AG04449 (cell line): ENCODE measurements around the gene SHB.
A peak's percentile ranks its signal among the peaks of the same experiment; 100 is the strongest.
"Not testable (repeated sequence)": the region's sequence is repeated elsewhere in the genome, so short reads cannot be mapped to it uniquely, and the experiment has no call there.

Experiments
- CTCF ChIA-PET: fragments of 350-600 bp; formaldehyde crosslinking; extraction: SDS; loops from one replicate; lab custom pipeline; 2021; ENCODE audit warnings: antibody characterized with exemption; lab: Yijun Ruan, JAX
- POLR2A ChIA-PET: fragments of 400-600, 350-600 bp; formaldehyde crosslinking; extraction: SDS; loops from one replicate; lab custom pipeline; 2020; ENCODE audit warnings: antibody characterized with exemption, inconsistent platforms; lab: Yijun Ruan, JAX
- DNase-seq: peaks from one replicate; pipeline ENCODE4 v3.0.0-alpha.2; 2010; ENCODE audit warnings: low read depth, low spot score
- H3K4me3 ChIP-seq: 2 replicates; pipeline ENCODE4 v1.5.1; 2011; ENCODE audit warnings: low read depth, mild to moderate bottlenecking, control low read depth, low read length
- CTCF ChIP-seq: IDR thresholded peaks from one replicate; pipeline ENCODE4 v1.5.1; 2011; ENCODE audit warnings: mild to moderate bottlenecking, moderate library complexity, low read length, control low read depth, inconsistent platforms; ENCODE audit not compliant: insufficient read depth; ENCODE audit errors: missing control alignments

The SHB gene

DNA sequence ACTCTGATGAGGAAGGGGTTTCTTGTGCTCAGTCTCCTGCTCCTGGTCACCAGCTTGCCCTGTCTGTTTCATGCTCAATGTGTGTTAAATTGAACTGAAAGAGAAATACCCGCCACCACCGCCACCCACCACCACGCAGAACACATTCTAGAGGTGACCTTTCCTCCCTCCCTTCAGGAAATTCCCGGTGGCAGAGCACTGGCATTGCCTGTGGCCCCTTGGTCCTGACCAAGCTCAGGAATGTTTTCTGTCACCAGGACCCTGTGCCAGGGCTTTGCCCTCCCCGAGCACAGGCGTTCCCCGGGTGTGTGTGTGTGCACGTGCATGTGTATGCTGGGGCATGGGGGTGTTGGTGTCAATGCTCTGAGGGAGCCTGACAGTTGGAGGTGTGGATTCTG lies 154.9 kb downstream of the SHB start:
- DNase-seq = no peak
- H3K4me3 ChIP-seq = no peak overlapping the region
- POLR2A ChIA-PET = interaction anchor here (1.0 to 1.6 kb wide), 3 partner anchors 103 to 155 kb away, joined by 3 to 6 read pairs (median 4); partner anchors contain the start of gene SHB
- TF ChIP-seq CTCF = no peak
- CTCF ChIA-PET = interaction anchor here (0.6 to 18.1 kb wide), 64 partner anchors 9 to 519 kb away, joined by 3 to 214 read pairs (median 5); partner anchors contain the start of genes ALDH1B1 and SHB

DNA sequence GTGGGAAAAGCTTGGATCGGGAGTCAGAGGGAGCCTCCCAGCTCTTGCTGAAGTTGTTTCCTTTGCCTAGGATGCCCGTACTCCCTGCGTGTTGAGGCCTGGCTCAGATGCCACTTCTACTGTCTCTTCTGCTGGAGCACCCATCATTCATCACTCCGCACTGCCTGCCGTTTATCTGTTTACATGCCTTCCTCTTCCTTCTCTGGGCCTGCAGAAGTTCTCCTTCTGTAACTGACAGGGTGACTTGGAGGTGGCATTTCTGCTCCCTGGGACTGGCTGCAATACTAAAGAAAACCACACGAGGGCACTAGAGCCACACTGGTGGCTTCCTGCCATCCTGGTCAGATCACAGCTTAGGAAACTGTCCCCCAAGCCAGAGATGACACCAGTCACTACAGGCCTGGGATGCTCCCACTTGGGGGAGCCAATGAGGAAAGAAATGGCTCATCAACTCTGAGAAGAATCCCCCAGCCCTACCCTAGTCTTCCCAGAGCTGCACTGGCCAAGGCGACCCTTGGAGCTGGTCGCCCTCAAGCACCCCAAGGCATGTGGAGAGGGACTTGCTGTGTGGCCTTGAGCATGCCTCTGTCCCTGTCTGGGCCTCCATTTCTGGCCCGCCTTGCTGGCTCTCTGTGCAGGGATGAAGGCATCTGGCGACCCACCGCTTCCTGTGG lies 155.4 kb downstream of the SHB start:
- POLR2A ChIA-PET = interaction anchor here (0.7 to 1.6 kb wide), 4 partner anchors 104 to 350 kb away, joined by 3 to 6 read pairs (median 4); partner anchors contain the start of gene SHB
- no peak overlapping the region for H3K4me3 ChIP-seq
- DNase-seq = no peak
- peak; percentile 85 for TF ChIP-seq CTCF
- CTCF ChIA-PET = interaction anchor here (0.6 to 18.1 kb wide), 71 partner anchors 9 to 519 kb away, joined by 3 to 214 read pairs (median 5); partner anchors contain the start of genes ALDH1B1 and SHB

- ChIA-PET POLR2A (no interaction called here), CTCF (interaction anchor here (0.9 to 18.1 kb wide), 16 partner anchors 9 to 490 kb away, joined by 3 to 214 read pairs (median 5); no protein-coding TSS in a partner anchor)
- H3K4me3 ChIP-seq = no peak overlapping the region
- no peak for TF ChIP-seq CTCF
- DNase-seq = no peak
Measured at GRCh38 chr9:37911271-37911681, 157.8 kb downstream of the SHB start.

- no peak for TF ChIP-seq CTCF
- DNase-seq = no peak
- no peak overlapping the region for H3K4me3 ChIP-seq
- CTCF ChIA-PET = interaction anchor here (2.3 to 18.1 kb wide), 5 partner anchors 15 to 353 kb away, joined by 7 to 214 read pairs (median 44); no protein-coding TSS in a partner anchor
- POLR2A ChIA-PET = no interaction called here
Measured at GRCh38 chr9:37910271-37910670, 158.8 kb downstream of the SHB start.

GRCh38 chr9:37909836-37910235 lies 159.2 kb downstream of the SHB start:
- CTCF ChIA-PET = interaction anchor here (2.3 to 18.1 kb wide), 3 partner anchors 178 to 354 kb away, joined by 15 to 214 read pairs (median 77); no protein-coding TSS in a partner anchor
- DNase-seq, POLR2A ChIA-PET, H3K4me3 ChIP-seq: not testable (repeated sequence)

- no peak for DNase-seq
- no peak overlapping the region for H3K4me3 ChIP-seq
- CTCF ChIA-PET = interaction anchor here (1.2 to 18.1 kb wide), 5 partner anchors 10 to 354 kb away, joined by 3 to 214 read pairs (median 6); no protein-coding TSS in a partner anchor
- POLR2A ChIA-PET = no interaction called here
- no peak for TF ChIP-seq CTCF
Measured at GRCh38 chr9:37909326-37909725, 159.7 kb downstream of the SHB start.
